IMR-90 (cell line): Measurements from ENCODE around the gene SMARCD1. TPM values are rescaled to one million over a fixed set of nuclear protein-coding genes. Genes with fewer than 3 reads are reported as not detected.

Experiments used
- ATAC-seq: fragments of 200-7000 bp; cut with Tn5 transposase; 2 replicates; pipeline ENCODE4 v1.9.1; 2020; ENCODE audit warnings: low read depth, mild to moderate bottlenecking, moderate library complexity
- BruUV-seq: library from RNA; stranded (reverse); fragments of 400-500 nt; replicated peaks from 2 replicates; lab custom pipeline; 2021; lab: Mats Ljungman, UMichigan
- CTCF ChIA-PET: fragments of 300-600 bp; formaldehyde crosslinking; extraction: SDS; loops from one replicate; lab custom pipeline; 2021; ENCODE audit warnings: antibody characterized with exemption; lab: Yijun Ruan, JAX
- POLR2A ChIA-PET: fragments of 300-600 bp; sonication (Branson Sonifier 250); formaldehyde crosslinking; loops from one replicate; lab custom pipeline; 2022; ENCODE audit warnings: antibody characterized with exemption; ENCODE audit not compliant: unreplicated experiment; lab: Charles Lee
- DNase-seq: peaks from one replicate; pipeline ENCODE4 v3.0.0; 2013
- H2AFZ ChIP-seq: replicated peaks from 2 replicates; pipeline ENCODE3; 2013; ENCODE audit warnings: low read length, mild to moderate bottlenecking; ENCODE audit not compliant: poor library complexity
- H2AK5ac ChIP-seq: 2 replicates; pipeline ENCODE4 v1.6.1; 2013; ENCODE audit warnings: low read depth, low read length, inconsistent platforms
- H2AK9ac ChIP-seq: replicated peaks from 2 replicates; pipeline ENCODE3; 2013; ENCODE audit warnings: mild to moderate bottlenecking, low read depth, low read length, moderate library complexity; ENCODE audit not compliant: poor library complexity
- H2BK120ac ChIP-seq: 2 replicates; pipeline ENCODE4 v1.6.1; 2013; ENCODE audit warnings: low read depth, low read length, inconsistent platforms
- H2BK15ac ChIP-seq: 3 replicates; pipeline ENCODE4 v1.6.1; 2013; ENCODE audit warnings: low read depth, low read length, inconsistent platforms
- H2BK20ac ChIP-seq: 2 replicates; pipeline ENCODE4 v1.6.1; 2013; ENCODE audit warnings: low read depth, mild to moderate bottlenecking, inconsistent platforms, low read length, moderate library complexity
- H2BK5ac ChIP-seq: 2 replicates; pipeline ENCODE4 v1.6.1; 2013; ENCODE audit warnings: mild to moderate bottlenecking, low read depth, low read length, inconsistent platforms; ENCODE audit not compliant: poor library complexity, severe bottlenecking
- H3K14ac ChIP-seq: replicated peaks from 2 replicates; pipeline ENCODE4 v1.6.1; 2013; ENCODE audit warnings: low read depth, low read length, inconsistent platforms
- H3K18ac ChIP-seq: 2 replicates; pipeline ENCODE4 v1.6.1; 2013; ENCODE audit warnings: low read depth, low read length, control low read depth
- H3K23ac ChIP-seq: 2 replicates; pipeline ENCODE4 v1.6.1; 2013; ENCODE audit warnings: low read depth, low read length, inconsistent platforms
- H3K27ac ChIP-seq: 2 replicates; pipeline ENCODE4 v1.5.1; 2013; ENCODE audit warnings: mild to moderate bottlenecking, control low read depth, low read length; ENCODE audit not compliant: insufficient read depth
- H3K27me3 ChIP-seq: 2 replicates; pipeline ENCODE4 v1.6.1; 2013; ENCODE audit warnings: low read length; ENCODE audit not compliant: control insufficient read depth, insufficient read depth
- H3K36me3 ChIP-seq: 2 replicates; pipeline ENCODE4 v1.6.1; 2013; ENCODE audit warnings: low read length, mixed read lengths; ENCODE audit not compliant: control insufficient read depth, insufficient read depth
- H3K4ac ChIP-seq: 2 replicates; pipeline ENCODE4 v1.6.1; 2013; ENCODE audit warnings: low read depth, low read length, inconsistent platforms
- H3K4me1 ChIP-seq: 2 replicates; pipeline ENCODE4 v1.6.1; 2013; ENCODE audit warnings: low read length, mixed read lengths; ENCODE audit not compliant: control insufficient read depth, insufficient read depth
- H3K4me2 ChIP-seq: 2 replicates; pipeline ENCODE4 v1.6.1; 2013; ENCODE audit warnings: low read depth, mild to moderate bottlenecking, control low read depth, low read length, moderate library complexity
- H3K4me3 ChIP-seq: 2 replicates; pipeline ENCODE4 v1.5.1; 2013; ENCODE audit warnings: low read depth, mild to moderate bottlenecking, control low read depth, low read length, moderate library complexity; ENCODE audit not compliant: insufficient read depth
- H3K56ac ChIP-seq: 2 replicates; pipeline ENCODE4 v1.6.1; 2013; ENCODE audit warnings: low read length, inconsistent platforms; ENCODE audit not compliant: insufficient read depth; ENCODE audit errors: extremely low read depth
- H3K79me1 ChIP-seq, 2 experiments: 2 replicates each; pipeline ENCODE4 v1.6.1; 2013; ENCODE audit warnings: low read length in 2 of 2, inconsistent platforms in 1 of 2, low read depth in 1 of 2
- H3K9ac ChIP-seq: 2 replicates; pipeline ENCODE4 v1.6.1; 2013; ENCODE audit warnings: low read depth, low read length, control low read depth
- H3K9me1 ChIP-seq: 2 replicates; pipeline ENCODE4 v1.6.1; 2013; ENCODE audit warnings: low read length, inconsistent platforms; ENCODE audit not compliant: insufficient read depth
- H3K9me3 ChIP-seq: 2 replicates; pipeline ENCODE4 v1.6.1; 2013; ENCODE audit warnings: low read length; ENCODE audit not compliant: control insufficient read depth, insufficient read depth
- H4K20me1 ChIP-seq: 2 replicates; pipeline ENCODE4 v1.6.1; 2013; ENCODE audit warnings: low read length, inconsistent platforms; ENCODE audit not compliant: insufficient read depth
- H4K5ac ChIP-seq: 2 replicates; pipeline ENCODE4 v1.6.1; 2013; ENCODE audit warnings: mild to moderate bottlenecking, low read depth, low read length, control low read depth
- H4K8ac ChIP-seq, 2 experiments: 2 replicates each; pipeline ENCODE4 v1.6.1; 2013; ENCODE audit warnings: low read depth in 2 of 2, low read length in 2 of 2, control low read depth in 1 of 2, inconsistent platforms in 1 of 2
- H4K91ac ChIP-seq: 2 replicates; pipeline ENCODE4 v1.6.1; 2013; ENCODE audit warnings: low read depth, low read length, inconsistent platforms; ENCODE audit not compliant: insufficient read depth
- CHD1 ChIP-seq: IDR thresholded peaks from 2 replicates; pipeline ENCODE4 v1.6.1; 2012; ENCODE audit warnings: low read depth, low read length, improper control_type of control experiment
- FOS ChIP-seq: fragments of 150-350 bp; IDR thresholded peaks from 2 replicates; pipeline ENCODE4 v1.6.1; 2016; ENCODE audit warnings: low read depth, low read length
- MAFK ChIP-seq: IDR thresholded peaks from 2 replicates; pipeline ENCODE4 v1.6.1; 2012; ENCODE audit warnings: low read depth, low read length, improper control_type of control experiment
- WGBS, 2 experiments: methylation state at CpG; one replicate each; pipeline versions ENCODE4 v1.1.5 to v1.1.7; 2013; ENCODE audit warnings: missing lambda C conversion rate in 2 of 2; ENCODE audit not compliant: insufficient read length in 1 of 2; ENCODE audit errors: extremely low coverage in 2 of 2; 5-methylcytosine and 5-hydroxymethylcytosine counted together
- dilution Hi-C: fragments of 300-500 bp; cut with HindIII; formaldehyde crosslinking; loops from one replicate; pipeline ENCODE4 v1.14.3; 2018; ENCODE audit warnings: low sequenced_read_pairs; ENCODE audit not compliant: unreplicated experiment
- in situ Hi-C: fragments of 300-500 bp; cut with MboI; formaldehyde crosslinking; loops from 3 replicates; pipeline ENCODE4 v1.14.3; 2019; ENCODE audit warnings: low sequenced_read_pairs, inconsistent platforms, mixed read lengths
- intact Hi-C: fragments of 100-400 bp; cut with micrococcal nuclease; formaldehyde crosslinking; loops from 2 replicates; pipeline ENCODE4 v1.10.0; 2022
- polyA plus RNA-seq, 3 experiments: library from polyadenylated mRNA; depleted of rRNA; stranded (reverse); fragments of >200 nt; gene quantifications; 2 replicates each; pipeline ENCODE4 v1.2.3, GENCODE V29; 2012; ENCODE audit warnings: low replicate concordance in 1 of 3
- total RNA-seq: library from RNA; depleted of rRNA; stranded (reverse); fragments of >200 nt; gene quantifications from 2 replicates; pipeline ENCODE4 v1.2.3, GENCODE V29; 2012

The SMARCD1 gene
- total and polyA plus RNA-seq, 2 of the 4 experiments (the other 2 are of a cell fraction): 28.1 to 47.9 TPM

GRCh38 chr12:50107416-50108268 lies 22.5 kb downstream of the SMARCD1 start:
- Histone ChIP-seq H3K9ac (no peak overlapping the region), H4K8ac (no peak overlapping the region), H3K23ac (no peak overlapping the region), H4K20me1 (0 out of 2 replicates have a peak, but pooled peaks cover 4% of the 10 kb centered on the region), H3K4ac (no peak overlapping the region), H3K79me1 (peaks cover under 1 to 6% of the 10 kb centered on the region in 2 experiments; a peak in 2 of 4 replicates), H2AK9ac (no peak overlapping the region), H2BK5ac (no peak overlapping the region), H2BK15ac (no peak overlapping the region), H3K27me3 (peaks cover 4% of the 10 kb centered on the region; the same call in 1 of the 2 replicates), H3K18ac (no peak overlapping the region), H3K27ac (no peak overlapping the region), H3K4me2 (no peak overlapping the region), H2AK5ac (no peak overlapping the region), H4K91ac (no peak overlapping the region), H3K4me3 (no peak overlapping the region), H3K56ac (no peak overlapping the region), H4K5ac (no peak overlapping the region), H3K9me1 (peaks cover 4% of the 10 kb centered on the region), H3K14ac (no peak overlapping the region), H3K9me3 (no peaks in the 10 kb centered on the region), H2BK120ac (no peak overlapping the region), H3K4me1 (peaks cover 13% of the 10 kb centered on the region), H2BK20ac (no peak overlapping the region), H3K36me3 (no peaks in the 10 kb centered on the region; the same call in 1 of the 2 replicates), H2AFZ (no peak overlapping the region)
- intact Hi-C loops: no loop called here
- WGBS, 2 experiments: 77% methylated on average over 5 of the region's 17 CpGs; no CpG with 5 or more reads in 1 of the 2 experiments
- no TSS peak for BruUV-seq
- dilution Hi-C loops: no loop called here
- no peak for TF ChIP-seq FOS
- TF ChIP-seq MAFK: peak; percentile 10; the same call in 1 of the 2 replicates
- no peak for TF ChIP-seq CHD1
- DNase-seq (no peak), ATAC-seq (no peak)
- CTCF ChIA-PET: no interaction called here
- in situ Hi-C loops: no loop called here
- POLR2A ChIA-PET: no interaction called here
